ENCODE measurements around the gene MTMR2. TPM values are rescaled to one million over a fixed set of nuclear protein-coding genes. Genes with fewer than 3 reads are reported as not detected.

MTMR2 gene
- polyA plus RNA-seq, 1 of the 3 experiments (the other 2 are of a cell fraction): 8.6 TPM

GRCh38 chr11:95922536-95923438, 1.1 kb downstream of the MTMR2 start:
- Histone ChIP-seq H3K4me2 (peak overlapping the region; percentile 92), H4K20me1 (ENCODE audit: insufficient read depth) (no peaks in the 10 kb centered on the region), H3K4me1 (ENCODE audit: control insufficient read depth in 1 of 2, insufficient read depth in 2 of 2, low read depth in 1 of 2, low read length in 1 of 2) (peaks cover 0 to 11% of the 10 kb centered on the region in 2 experiments; a peak in 3 of 4 replicates), H3K27ac (ENCODE audit: low read depth in 2 of 2, low read length in 1 of 2) (peak overlapping the region; percentile 90 to 97), H3K9ac (peak overlapping the region; percentile 97), H3K27me3 (ENCODE audit: insufficient read depth) (no peaks in the 10 kb centered on the region), H3F3A (replicated peaks; ENCODE audit: insufficient read depth) (peaks cover 4% of the 10 kb centered on the region), H2AFZ (ENCODE audit: low read depth) (peak overlapping the region; percentile 94), H3K4me3 (ENCODE audit: low read depth in 2 of 2, low read length in 1 of 2) (peak overlapping the region; percentile 94 to 97), H3K9me2 (no peaks in the 10 kb centered on the region), H3K79me2 (ENCODE audit: insufficient read depth) (peaks cover 79% of the 10 kb centered on the region), H3K9me3 (no peaks in the 10 kb centered on the region), H3K36me3 (replicated peaks in 1 of 2; ENCODE audit: control insufficient read depth in 1 of 2, insufficient read depth in 2 of 2, low read length in 1 of 2) (peaks cover 0 to 9% of the 10 kb centered on the region in 2 experiments)
- DNase-seq: no peak
- CTCF ChIA-PET: interaction anchor here (1.9 to 2.2 kb wide), 2 partner anchors 87 to 420 kb away, joined by 6 to 7 read pairs; partner anchors contain the start of gene MAML2
- TF ChIP-seq FOXM1 (IDR thresholded peaks at IDR 0.05; ENCODE audit: low read depth) (no peak), NRF1 (IDR thresholded peaks at IDR 0.05; ENCODE audit: low read depth, low read length) (no peak), TCF12 (IDR thresholded peaks at IDR 0.05) (no peak), IRF3 (IDR thresholded peaks at IDR 0.05; ENCODE audit: low read depth, low read length) (no peak), RCOR1 (IDR thresholded peaks at IDR 0.05; ENCODE audit: low read length) (no peak), PBX3 (IDR thresholded peaks at IDR 0.05) (no peak), RXRA (IDR thresholded peaks at IDR 0.05; ENCODE audit: borderline replicate concordance, low read depth) (no peak), POLR2AphosphoS5 (IDR thresholded peaks at IDR 0.05; ENCODE audit: low read depth, low read length) (no peak), RFX5 (IDR thresholded peaks at IDR 0.05; ENCODE audit: low read length) (no peak), CTCF (IDR thresholded peaks at IDR 0.05) (no peak), TEAD4 (IDR thresholded peaks at IDR 0.05; ENCODE audit: borderline replicate concordance, insufficient read depth) (no peak), USF2 (IDR thresholded peaks at IDR 0.05; ENCODE audit: borderline replicate concordance, low read depth, low read length) (no peak), NFIC (IDR thresholded peaks at IDR 0.05; ENCODE audit: borderline replicate concordance) (no peak), MAX (IDR thresholded peaks at IDR 0.05; ENCODE audit: low read depth) (no peak), TAF1 (IDR thresholded peaks at IDR 0.05; ENCODE audit: borderline replicate concordance, low read depth, low read length) (no peak)
- 12% methylated on average over 9 of the region's 9 CpGs for WGBS (ENCODE audit: low lambda C conversion rate)
- POLR2A ChIA-PET: interaction anchor here (0.8 kb wide), 1 partner anchor 132 kb away, joined by 3 read pairs; no protein-coding TSS in a partner anchor
